ENCODE results near the gene GTPBP10.

DNA sequence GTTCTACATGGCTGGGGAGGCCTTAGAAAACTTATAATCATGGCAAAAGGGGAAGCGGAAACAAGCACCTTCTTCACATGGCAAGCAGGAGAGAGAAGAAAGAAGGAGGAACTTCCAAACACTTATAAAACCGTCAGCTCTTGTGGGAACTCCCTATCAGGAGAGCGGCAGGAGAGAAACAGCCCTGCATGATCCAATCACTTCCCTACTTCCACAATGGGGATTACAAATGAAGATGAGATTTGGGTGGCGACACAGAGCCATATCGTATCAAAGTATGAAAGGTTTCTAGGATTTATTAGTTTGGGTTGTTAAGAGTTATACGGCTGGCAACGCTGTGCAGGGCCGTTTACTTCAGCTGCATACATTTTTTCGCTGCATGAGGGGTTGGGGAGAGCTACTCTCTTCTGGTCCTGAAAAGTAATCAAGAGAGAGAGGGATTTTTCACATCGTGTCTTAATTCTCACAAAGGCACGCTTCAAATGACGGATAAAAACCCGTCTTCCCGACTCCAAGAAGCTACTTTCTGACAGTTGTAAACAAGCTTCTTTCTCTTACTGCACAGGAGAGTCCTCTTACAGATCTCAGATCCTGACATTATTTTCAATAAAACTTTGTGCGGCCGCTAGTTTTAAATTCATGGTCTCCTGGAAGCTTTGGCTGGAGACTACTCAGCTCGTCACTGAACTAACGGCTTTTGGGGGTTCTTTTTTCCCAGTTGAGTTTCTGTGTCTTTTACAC, 751 bp upstream of the GTPBP10 start:
- TF ChIP-seq EZH2 (IDR thresholded peaks at IDR 0.05) (no peak), POLR2AphosphoS5 (IDR thresholded peaks at IDR 0.05; ENCODE audit: borderline replicate concordance, low read depth, low read length) (no peak; the same call in 1 of the 2 replicates)

All from SK-N-MC (cell line).